A549 (cell line): ENCODE results near the gene USP22. TPM values are rescaled to one million over a fixed set of nuclear protein-coding genes. Genes with fewer than 3 reads are reported as not detected.

Experiments
- ATAC-seq, 2 experiments: fragments of 200-7000 bp in 1 of 2; fragments of >200 bp in 1 of 2; cut with Nextera tagmentation in 1 of 2; cut with Tn5 transposase in 1 of 2; 3 replicates each; pipeline versions ENCODE4 v1.8.0 to v1.9.1; 2018 to 2020; ENCODE audit warnings: mild to moderate bottlenecking in 1 of 2, moderate library complexity in 1 of 2
- CTCF ChIA-PET: fragments of 300-600 bp; sonication (Branson Sonifier 250); formaldehyde crosslinking; extraction: SDS; loops from one replicate; lab custom pipeline; 2021; ENCODE audit warnings: antibody characterized with exemption, inconsistent platforms; lab: Yijun Ruan, JAX
- POLR2A ChIA-PET: fragments of 350-600 bp; formaldehyde crosslinking; extraction: SDS; loops from one replicate; lab custom pipeline; 2021; ENCODE audit warnings: antibody characterized with exemption, inconsistent platforms; lab: Yijun Ruan, JAX
- DNase-seq, 2 experiments: peaks; one replicate each; pipeline versions ENCODE4 v3.0.0 to v3.0.0-alpha.2; 2011 to 2016; ENCODE audit warnings: low read depth in 1 of 2, low spot score in 1 of 2
- FAIRE-seq: peaks from 2 replicates; lab custom pipeline; 2011; peaks lifted over from hg19 to GRCh38; lab: Jason Lieb, UNC
- H3K27ac ChIP-seq, 2 experiments: fragments of >200 bp; sonication (Bioruptor Twin); formaldehyde crosslinking; 3 replicates each; pipeline ENCODE4 v1.5.1; 2016 to 2017
- H3K4me1 ChIP-seq: fragments of >200 bp; sonication (Bioruptor Twin); formaldehyde crosslinking; 3 replicates; pipeline ENCODE4 v1.6.1; 2016
- H3K4me2 ChIP-seq: fragments of >200 bp; sonication (Bioruptor Twin); formaldehyde crosslinking; 3 replicates; pipeline ENCODE4 v1.6.1; 2016
- H3K4me3 ChIP-seq: fragments of >200 bp; sonication (Bioruptor Twin); formaldehyde crosslinking; 3 replicates; pipeline ENCODE4 v1.5.1; 2016
- H3K9me3 ChIP-seq: fragments of >200 bp; sonication (Bioruptor Twin); formaldehyde crosslinking; 3 replicates; pipeline ENCODE4 v1.6.1; 2016
- ATOH8 ChIP-seq: fragments of 250-450 bp; sonication (Bioruptor Pico); IDR thresholded peaks from 2 replicates; pipeline ENCODE4 v1.5.0; 2020; ENCODE audit warnings: low read depth, mild to moderate bottlenecking, moderate library complexity
- CEBPB ChIP-seq, 2 experiments: fragments of >200 bp in 1 of 2; sonication (Bioruptor Twin) in 1 of 2; formaldehyde crosslinking in 1 of 2; IDR thresholded peaks; 2 replicates each; pipeline ENCODE4 v1.6.1; 2012 to 2016
- CHD2 ChIP-seq: fragments of 150-350 bp; IDR thresholded peaks from 2 replicates; pipeline ENCODE4 v1.6.1; 2014; ENCODE audit warnings: low read length; ENCODE audit not compliant: partially characterized antibody
- EHF ChIP-seq: fragments of 250-450 bp; sonication (Bioruptor Pico); IDR thresholded peaks from 2 replicates; pipeline ENCODE4 v1.5.0; 2020; ENCODE audit warnings: mild to moderate bottlenecking
- EHMT2 ChIP-seq: fragments of 200-600 bp; sonication (generic); IDR thresholded peaks from 2 replicates; pipeline ENCODE4 v1.6.1; 2016; ENCODE audit warnings: antibody characterized with exemption, low read depth, mild to moderate bottlenecking, moderate library complexity
- FOSB ChIP-seq: fragments of 250-450 bp; sonication (Bioruptor Pico); IDR thresholded peaks from 2 replicates; pipeline ENCODE4 v1.5.0; 2020; ENCODE audit warnings: mild to moderate bottlenecking, moderate library complexity
- FOXS1 ChIP-seq: fragments of 250-450 bp; sonication (Bioruptor Pico); IDR thresholded peaks from 2 replicates; pipeline ENCODE4 v1.5.0; 2020; ENCODE audit warnings: mild to moderate bottlenecking, moderate library complexity
- GATA3 ChIP-seq: IDR thresholded peaks from 2 replicates; pipeline ENCODE4 v1.6.1; 2012; ENCODE audit warnings: borderline replicate concordance
- HDAC2 ChIP-seq: fragments of 200-600 bp; sonication (generic); IDR thresholded peaks from 2 replicates; pipeline ENCODE4 v1.6.1; 2016
- HOXA7 ChIP-seq: fragments of 250-450 bp; sonication (Bioruptor Pico); IDR thresholded peaks from 2 replicates; pipeline ENCODE4 v1.5.0; 2020; ENCODE audit warnings: mild to moderate bottlenecking, moderate library complexity
- MAX ChIP-seq: IDR thresholded peaks from 2 replicates; pipeline ENCODE4 v1.6.1; 2012
- MAZ ChIP-seq: fragments of 150-350 bp; IDR thresholded peaks from 2 replicates; pipeline ENCODE4 v1.6.1; 2014; ENCODE audit warnings: antibody characterized with exemption, low read depth, low read length, borderline replicate concordance
- NFE2L2 ChIP-seq: fragments of 150-350 bp; conservative IDR thresholded peaks from 2 replicates; pipeline ENCODE4 v1.6.1; 2014; ENCODE audit warnings: low read length
- POLR2A ChIP-seq: IDR thresholded peaks from 2 replicates; pipeline ENCODE4 v1.6.1; 2012; ENCODE audit warnings: mild to moderate bottlenecking, low read length
- RAD21 ChIP-seq, 2 experiments: fragments of >200 bp in 1 of 2; sonication (Bioruptor Twin) in 1 of 2; formaldehyde crosslinking in 1 of 2; IDR thresholded peaks in 1 of 2; conservative IDR thresholded peaks in 1 of 2; 2 replicates in 1 of 2; 3 replicates in 1 of 2; pipeline ENCODE4 v1.6.1; 2012 to 2018; ENCODE audit warnings: inconsistent platforms in 1 of 2
- RARB ChIP-seq: fragments of 250-450 bp; sonication (Bioruptor Pico); IDR thresholded peaks from 2 replicates; pipeline ENCODE4 v1.8.0; 2021; ENCODE audit warnings: mild to moderate bottlenecking, moderate library complexity
- RCOR1 ChIP-seq: fragments of 150-350 bp; IDR thresholded peaks from 2 replicates; pipeline ENCODE4 v1.6.1; 2014; ENCODE audit warnings: antibody characterized with exemption, low read length, low read depth
- SMC3 ChIP-seq: fragments of >200 bp; sonication (Bioruptor Twin); formaldehyde crosslinking; IDR thresholded peaks from 3 replicates; pipeline ENCODE4 v1.6.1; 2018; ENCODE audit warnings: inconsistent platforms
- WGBS: methylation state at CpG from one replicate; pipeline ENCODE4 v1.1.6; 2017; ENCODE audit errors: missing lambda C conversion rate; 5-methylcytosine and 5-hydroxymethylcytosine counted together
- polyA plus RNA-seq, 4 experiments: library from polyadenylated mRNA; depleted of rRNA in 3 of 4; stranded (reverse); fragments of >200 nt; fragmentation: RNase III in 1 of 4; extraction: RNeasy Plus Mini Kit Qiagen cat#74134 plus additional on column Dnase treatment in 1 of 4; gene quantifications; 2 replicates in 3 of 4; 3 replicates in 1 of 4; pipeline ENCODE4 v1.2.3, GENCODE V29; 2011 to 2017
- TF ChIP-seq, protein P1 (sequence below): fragments of >200 bp; sonication (Bioruptor Twin); formaldehyde crosslinking; IDR thresholded peaks from 3 replicates; pipeline ENCODE4 v1.5.1; 2016

USP22 gene
- polyA plus RNA-seq, 2 of the 4 experiments (the other 2 are of a cell fraction), result 130 to 293 TPM

- TF ChIP-seq POLR2A (0 out of 2 replicates have a peak, but pooled peaks have one; percentile 2), MAZ (0 out of 2 replicates have a peak, but pooled peaks have one; percentile 60), GATA3 (peak; percentile 6; the same call in 1 of the 2 replicates), HDAC2 (0 out of 2 replicates have a peak, but pooled peaks have one; percentile 49), RCOR1 (no peak), MAX (peak; percentile 20; the same call in 1 of the 2 replicates)
- TF ChIP-seq, protein P1, sequence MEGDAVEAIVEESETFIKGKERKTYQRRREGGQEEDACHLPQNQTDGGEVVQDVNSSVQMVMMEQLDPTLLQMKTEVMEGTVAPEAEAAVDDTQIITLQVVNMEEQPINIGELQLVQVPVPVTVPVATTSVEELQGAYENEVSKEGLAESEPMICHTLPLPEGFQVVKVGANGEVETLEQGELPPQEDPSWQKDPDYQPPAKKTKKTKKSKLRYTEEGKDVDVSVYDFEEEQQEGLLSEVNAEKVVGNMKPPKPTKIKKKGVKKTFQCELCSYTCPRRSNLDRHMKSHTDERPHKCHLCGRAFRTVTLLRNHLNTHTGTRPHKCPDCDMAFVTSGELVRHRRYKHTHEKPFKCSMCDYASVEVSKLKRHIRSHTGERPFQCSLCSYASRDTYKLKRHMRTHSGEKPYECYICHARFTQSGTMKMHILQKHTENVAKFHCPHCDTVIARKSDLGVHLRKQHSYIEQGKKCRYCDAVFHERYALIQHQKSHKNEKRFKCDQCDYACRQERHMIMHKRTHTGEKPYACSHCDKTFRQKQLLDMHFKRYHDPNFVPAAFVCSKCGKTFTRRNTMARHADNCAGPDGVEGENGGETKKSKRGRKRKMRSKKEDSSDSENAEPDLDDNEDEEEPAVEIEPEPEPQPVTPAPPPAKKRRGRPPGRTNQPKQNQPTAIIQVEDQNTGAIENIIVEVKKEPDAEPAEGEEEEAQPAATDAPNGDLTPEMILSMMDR, result no peak
- DNase-seq (peak; percentile 71 to 87), ATAC-seq (peak; percentile 40 to 52), FAIRE-seq (no peak)
- Histone ChIP-seq H3K4me3 (peak overlapping the region; percentile 100), H3K9me3 (no peaks in the 10 kb centered on the region), H3K4me2 (peak overlapping the region; percentile 81), H3K4me1 (peaks cover 40% of the 10 kb centered on the region), H3K27ac (peak overlapping the region; percentile 99 to 100)
- 2% methylated on average over 43 of the region's 47 CpGs for WGBS
- ChIA-PET CTCF (interaction anchor here (0.6 to 3.1 kb wide), 5 partner anchors 8 to 77 kb away, joined by 3 to 25 read pairs (median 17); no protein-coding TSS in a partner anchor), POLR2A (interaction anchor here (1.3 to 2.7 kb wide), 4 partner anchors 23 to 234 kb away, joined by 3 to 29 read pairs (median 6); no protein-coding TSS in a partner anchor)
Measured at GRCh38 chr17:21041741-21042457, 912 bp downstream of the USP22 start.

GRCh38 chr17:21039839-21040575 is 2.8 kb downstream of the USP22 start:
- peaks cover 56% of the 10 kb centered on the region for H3K4me1 ChIP-seq
- no peaks in the 10 kb centered on the region for H3K9me3 ChIP-seq
- DNase-seq (peak; percentile 57 to 81), ATAC-seq (no peak), FAIRE-seq (no peak)
- ChIA-PET CTCF (interaction anchor here (0.8 to 2.0 kb wide), 9 partner anchors 12 to 79 kb away, joined by 3 to 10 read pairs (median 5); no protein-coding TSS in a partner anchor), POLR2A (no interaction called here)
- H3K4me3 ChIP-seq, result peak overlapping the region; percentile 100
- peak overlapping the region; percentile 81 for H3K4me2 ChIP-seq
- TF ChIP-seq NFE2L2, result no peak
- TF ChIP-seq RAD21 (conservative IDR thresholded peaks at IDR 0.05 in 1 of 2, IDR thresholded peaks at IDR 0.05 in 1 of 2), result peak; percentile 55 to 56
- no peak for TF ChIP-seq CHD2
- no peak for TF ChIP-seq FOSB (CRISPR knock-in tag)
- TF ChIP-seq HOXA7 (CRISPR knock-in tag), result 0 out of 2 replicates have a peak, but pooled peaks have one; percentile 38
- peak; percentile 31; the same call in 1 of the 3 replicates for TF ChIP-seq SMC3
- no peak for TF ChIP-seq RARB (CRISPR knock-in tag)
- TF ChIP-seq FOXS1 (CRISPR knock-in tag), result no peak
- TF ChIP-seq, protein P1, result peak; percentile 62
- TF ChIP-seq ATOH8, result no peak
- TF ChIP-seq EHMT2, result no peak
- TF ChIP-seq EHF (CRISPR knock-in tag), result 0 out of 2 replicates have a peak, but pooled peaks have one; percentile 28
- no peak for TF ChIP-seq CEBPB (IDR thresholded peaks at IDR 0.05)
- TF ChIP-seq MAX, result 0 out of 2 replicates have a peak, but pooled peaks have one; percentile 36
- 29% methylated on average over 6 of the region's 6 CpGs for WGBS
- peak overlapping the region in 1 of 2 experiments; percentile 99; a peak in 2 of 6 replicates for H3K27ac ChIP-seq
